Measurements from ENCODE around the gene PPP3CB.

DNA sequence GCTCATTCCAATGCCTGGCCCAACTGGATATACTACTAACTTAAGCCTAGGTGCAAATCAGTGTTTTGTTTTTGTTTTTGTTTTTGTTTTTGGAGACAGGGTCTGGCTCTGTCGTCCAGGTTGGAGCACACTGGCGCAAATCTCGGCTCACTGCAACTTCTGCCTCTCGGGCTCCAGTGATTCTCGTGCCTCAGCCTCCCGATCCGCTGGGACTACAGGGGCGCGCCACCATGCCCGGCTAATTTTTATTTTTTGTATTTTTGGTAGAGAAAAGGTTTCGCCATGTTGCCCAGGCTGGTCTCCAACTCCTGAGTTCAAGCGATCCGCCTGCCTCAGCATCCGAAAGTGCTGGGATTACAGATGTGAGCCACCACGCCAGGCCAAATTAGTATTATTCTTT is 1.6 kb downstream of the PPP3CB start:
- no peak for TF ChIP-seq POLR2A (IDR thresholded peaks at IDR 0.05)
- TF ChIP-seq, protein P1, sequence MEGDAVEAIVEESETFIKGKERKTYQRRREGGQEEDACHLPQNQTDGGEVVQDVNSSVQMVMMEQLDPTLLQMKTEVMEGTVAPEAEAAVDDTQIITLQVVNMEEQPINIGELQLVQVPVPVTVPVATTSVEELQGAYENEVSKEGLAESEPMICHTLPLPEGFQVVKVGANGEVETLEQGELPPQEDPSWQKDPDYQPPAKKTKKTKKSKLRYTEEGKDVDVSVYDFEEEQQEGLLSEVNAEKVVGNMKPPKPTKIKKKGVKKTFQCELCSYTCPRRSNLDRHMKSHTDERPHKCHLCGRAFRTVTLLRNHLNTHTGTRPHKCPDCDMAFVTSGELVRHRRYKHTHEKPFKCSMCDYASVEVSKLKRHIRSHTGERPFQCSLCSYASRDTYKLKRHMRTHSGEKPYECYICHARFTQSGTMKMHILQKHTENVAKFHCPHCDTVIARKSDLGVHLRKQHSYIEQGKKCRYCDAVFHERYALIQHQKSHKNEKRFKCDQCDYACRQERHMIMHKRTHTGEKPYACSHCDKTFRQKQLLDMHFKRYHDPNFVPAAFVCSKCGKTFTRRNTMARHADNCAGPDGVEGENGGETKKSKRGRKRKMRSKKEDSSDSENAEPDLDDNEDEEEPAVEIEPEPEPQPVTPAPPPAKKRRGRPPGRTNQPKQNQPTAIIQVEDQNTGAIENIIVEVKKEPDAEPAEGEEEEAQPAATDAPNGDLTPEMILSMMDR (IDR thresholded peaks at IDR 0.05), result no peak
